OCI-LY1 (cell line): Measurements from ENCODE around the gene SSBP4.

ENCODE experiments used
- H2AFZ ChIP-seq: fragments of 200-600 bp; sonication (generic), shearing (Covaris generic); 2 replicates; pipeline ENCODE4 v1.6.0; 2014; ENCODE audit warnings: antibody characterized with exemption, mild to moderate bottlenecking, low read length
- H3F3A ChIP-seq: fragments of 200-600 bp; sonication (generic), shearing (Covaris generic); 2 replicates; pipeline ENCODE4 v1.6.0; 2014; ENCODE audit warnings: mild to moderate bottlenecking, antibody characterized with exemption, low read length, moderate library complexity; ENCODE audit not compliant: insufficient read depth
- H3K27ac ChIP-seq: fragments of 200-600 bp; sonication (generic); 2 replicates; pipeline ENCODE4 v1.5.1; 2014; ENCODE audit warnings: low read length, mixed run types, mild to moderate bottlenecking, low read depth; ENCODE audit not compliant: poor library complexity, severe bottlenecking
- H3K27me3 ChIP-seq: fragments of 200-600 bp; sonication (generic); 2 replicates; pipeline ENCODE4 v1.6.0; 2014; ENCODE audit warnings: antibody characterized with exemption, mild to moderate bottlenecking, low read length, moderate library complexity; ENCODE audit not compliant: insufficient read depth
- H3K36me3 ChIP-seq: fragments of 200-600 bp; sonication (generic); 2 replicates; pipeline ENCODE4 v1.6.1; 2014; ENCODE audit warnings: mild to moderate bottlenecking, antibody characterized with exemption, low read length, moderate library complexity, mixed read lengths; ENCODE audit not compliant: insufficient read depth
- H3K4me1 ChIP-seq: fragments of 200-600 bp; sonication (generic); 2 replicates; pipeline ENCODE4 v1.5.1; 2014; ENCODE audit warnings: mild to moderate bottlenecking, low read length, moderate library complexity; ENCODE audit not compliant: insufficient read depth, severe bottlenecking
- H3K4me2 ChIP-seq: fragments of 200-600 bp; sonication (generic), shearing (Covaris generic); 2 replicates; pipeline ENCODE4 v1.6.1; 2014; ENCODE audit warnings: low read length
- H3K4me3 ChIP-seq: fragments of 200-600 bp; sonication (generic); 2 replicates; pipeline ENCODE4 v1.5.1; 2014; ENCODE audit warnings: low read length, low read depth, mild to moderate bottlenecking, mixed read lengths; ENCODE audit not compliant: poor library complexity, severe bottlenecking
- H3K79me2 ChIP-seq: fragments of 200-600 bp; shearing (Covaris generic); 2 replicates; pipeline ENCODE4 v1.6.1; 2016; ENCODE audit warnings: mixed run types, low read length, mixed read lengths; ENCODE audit not compliant: insufficient read depth
- H3K9ac ChIP-seq: fragments of 200-600 bp; sonication (generic), shearing (Covaris generic); 2 replicates; pipeline ENCODE4 v1.6.1; 2014; ENCODE audit warnings: mild to moderate bottlenecking, low read length, mixed read lengths
- H3K9me2 ChIP-seq: fragments of 200-600 bp; sonication (generic), shearing (Covaris generic); 2 replicates; pipeline ENCODE4 v1.6.1; 2014; ENCODE audit warnings: low read depth, mild to moderate bottlenecking, low read length, mixed read lengths
- H3K9me3 ChIP-seq: fragments of 200-600 bp; shearing (Covaris generic); 2 replicates; pipeline ENCODE4 v1.6.1; 2014; ENCODE audit warnings: low read length, mixed read lengths
- H4K20me1 ChIP-seq: fragments of 200-600 bp; sonication (generic), shearing (Covaris generic); 2 replicates; pipeline ENCODE4 v1.6.0; 2016; ENCODE audit warnings: mild to moderate bottlenecking, low read length; ENCODE audit not compliant: insufficient read depth
- CTCF ChIP-seq: fragments of 200-600 bp; sonication (generic), shearing (Covaris generic); IDR thresholded peaks from 2 replicates; pipeline ENCODE4 v1.5.1; 2017; ENCODE audit warnings: mild to moderate bottlenecking, antibody characterized with exemption, low read length, moderate library complexity, mixed read lengths
- EZH2 ChIP-seq: fragments of 200-600 bp; sonication (generic), shearing (Covaris generic); IDR thresholded peaks from 2 replicates; pipeline ENCODE4 v1.8.0; 2017; ENCODE audit warnings: borderline replicate concordance, mixed run types, mild to moderate bottlenecking, antibody characterized with exemption, low read length, moderate library complexity, mixed read lengths

The SSBP4 gene

GRCh38 chr19:18420930-18421329, 1.7 kb downstream of the SSBP4 start:
- Histone ChIP-seq H3K27ac (no peak overlapping the region), H3K9ac (no peak overlapping the region), H2AFZ (no peak overlapping the region), H3K4me3 (no peak overlapping the region), H4K20me1 (no peaks in the 10 kb centered on the region), H3K27me3 (no peaks in the 10 kb centered on the region), H3K79me2 (no peaks in the 10 kb centered on the region), H3F3A (no peaks in the 10 kb centered on the region), H3K9me2 (no peaks in the 10 kb centered on the region), H3K9me3 (no peaks in the 10 kb centered on the region), H3K36me3 (no peaks in the 10 kb centered on the region), H3K4me2 (no peak overlapping the region), H3K4me1 (peaks cover 44% of the 10 kb centered on the region)
- TF ChIP-seq CTCF (no peak), EZH2 (no peak)

DNA sequence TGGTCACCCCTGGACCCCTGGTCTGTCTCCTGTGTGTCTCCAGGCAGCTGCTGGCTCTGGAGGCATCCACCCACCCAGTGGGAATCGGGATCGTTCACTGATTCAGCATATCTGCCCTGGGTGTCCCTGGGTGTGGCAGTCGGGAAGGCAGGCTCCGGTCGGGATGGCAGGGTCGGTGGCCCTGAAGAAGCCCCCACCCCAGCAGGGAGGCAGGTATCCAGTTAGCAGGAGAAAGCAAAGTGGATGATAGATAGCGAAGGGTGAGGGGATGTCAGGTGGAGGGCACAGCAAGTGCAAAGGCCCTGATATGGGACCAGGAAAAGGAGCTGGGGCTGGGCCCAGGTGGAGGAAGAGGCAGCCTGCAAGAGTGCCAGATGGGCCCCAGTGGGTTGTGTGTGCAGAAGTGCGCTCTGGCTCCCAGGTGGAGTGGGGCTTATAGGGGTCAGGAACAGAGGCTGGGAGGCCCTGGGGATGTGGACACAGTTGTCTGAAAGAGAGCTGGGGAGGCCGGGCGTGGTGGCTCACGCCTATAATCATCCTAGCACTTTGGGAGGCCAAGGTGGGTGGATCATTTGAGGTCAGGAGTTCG, 2.3 kb downstream of the SSBP4 start:
- no peaks in the 10 kb centered on the region for H3K9me3 ChIP-seq
- no peaks in the 10 kb centered on the region for H4K20me1 ChIP-seq
- H3K27ac ChIP-seq: no peak overlapping the region
- no peak overlapping the region for H3K4me2 ChIP-seq
- TF ChIP-seq EZH2 (no peak), CTCF (no peak)
- peaks cover 43% of the 10 kb centered on the region for H3K4me1 ChIP-seq
- no peak overlapping the region for H3K4me3 ChIP-seq
- H3K9me2 ChIP-seq: no peaks in the 10 kb centered on the region
- H3K9ac ChIP-seq: no peak overlapping the region
- no peaks in the 10 kb centered on the region for H3K79me2 ChIP-seq
- no peak overlapping the region for H2AFZ ChIP-seq
- no peaks in the 10 kb centered on the region for H3K36me3 ChIP-seq
- H3K27me3 ChIP-seq: no peaks in the 10 kb centered on the region
- no peaks in the 10 kb centered on the region for H3F3A ChIP-seq

DNA sequence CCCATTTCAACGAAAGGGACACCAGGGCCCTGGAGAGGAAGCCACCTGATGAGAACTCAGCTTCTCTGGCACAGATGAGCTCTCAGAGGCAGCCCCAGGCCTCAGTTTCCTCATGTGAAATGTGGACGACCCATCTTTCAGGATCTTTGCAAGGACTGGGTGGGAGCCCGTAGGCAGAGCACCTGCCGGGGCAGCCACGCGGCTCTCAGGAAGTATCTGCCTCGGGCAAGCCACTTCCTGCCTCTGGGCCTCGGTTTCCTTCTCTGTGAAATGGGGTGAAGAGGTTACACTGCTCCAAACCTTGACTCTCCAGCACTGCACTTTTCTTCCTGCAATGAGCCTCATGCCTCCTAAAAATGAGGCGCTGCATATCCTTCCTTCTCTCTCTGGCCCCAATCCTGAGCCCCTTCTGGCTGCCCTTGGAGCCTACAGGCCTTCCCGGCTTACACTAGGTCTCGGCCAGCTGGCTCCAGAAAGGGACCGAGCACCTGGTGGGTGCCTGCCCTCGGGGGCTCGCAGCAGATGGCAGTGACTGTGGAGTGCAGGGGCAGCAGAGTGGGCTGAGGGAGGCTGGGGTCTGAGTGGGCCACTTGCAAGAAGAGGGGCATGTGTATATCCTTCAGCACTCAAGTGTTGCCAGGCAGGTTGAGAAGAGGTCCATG, 3.5 kb downstream of the SSBP4 start:
- no peaks in the 10 kb centered on the region for H4K20me1 ChIP-seq
- no peak overlapping the region; the same call in 1 of the 2 replicates for H3K9ac ChIP-seq
- H3F3A ChIP-seq: no peaks in the 10 kb centered on the region
- no peak overlapping the region for H3K27ac ChIP-seq
- H3K9me2 ChIP-seq: no peaks in the 10 kb centered on the region
- H3K4me3 ChIP-seq: no peak overlapping the region
- H3K27me3 ChIP-seq: no peaks in the 10 kb centered on the region
- H3K4me1 ChIP-seq: peaks cover 31% of the 10 kb centered on the region
- H2AFZ ChIP-seq: no peak overlapping the region
- H3K9me3 ChIP-seq: no peaks in the 10 kb centered on the region
- no peaks in the 10 kb centered on the region for H3K79me2 ChIP-seq
- no peaks in the 10 kb centered on the region for H3K36me3 ChIP-seq
- peak overlapping the region; percentile 18; the same call in 1 of the 2 replicates for H3K4me2 ChIP-seq
- TF ChIP-seq CTCF (no peak), EZH2 (no peak)
